K562 (cell line): Measurements from ENCODE around the gene CERS6. TPM values are rescaled to one million over a fixed set of nuclear protein-coding genes. Genes with fewer than 3 reads are reported as not detected.

Experiments
- ATAC-seq: fragments of 200-7000 bp; cut with Tn5 transposase; 3 replicates; pipeline ENCODE4 v1.9.1; 2020; ENCODE audit warnings: moderate library complexity
- BruUV-seq: library from RNA; stranded (reverse); fragments of 400-500 nt; replicated peaks from 2 replicates; lab custom pipeline; 2021; lab: Mats Ljungman, UMichigan
- CTCF ChIA-PET: fragments of 300-600 bp; formaldehyde crosslinking; extraction: SDS; loops from one replicate; lab custom pipeline; 2021; ENCODE audit warnings: low intra/inter-chr PET ratio; lab: Yijun Ruan, JAX
- POLR2A ChIA-PET: fragments of 300-600, 350-650 bp; sonication (Branson Sonifier 250); formaldehyde crosslinking; extraction: SDS; loops from one replicate; lab custom pipeline; 2021; ENCODE audit warnings: antibody characterized with exemption, inconsistent platforms; lab: Yijun Ruan, JAX
- DNase-seq, 4 experiments: peaks; one replicate each; pipeline versions ENCODE4 v3.0.0 to v3.0.0-alpha.2; 2011 to 2018; ENCODE audit warnings: low spot score in 3 of 4, mixed read lengths in 3 of 4; ENCODE audit errors: extremely low read depth in 1 of 4
- FAIRE-seq: peaks from 2 replicates; lab custom pipeline; 2011; peaks lifted over from hg19 to GRCh38; lab: Jason Lieb, UNC
- H2AFZ ChIP-seq: 2 replicates; pipeline ENCODE4 v1.6.0; 2011; ENCODE audit warnings: low read depth, low read length, control low read depth, inconsistent platforms
- H3K27ac ChIP-seq: fragments of 200-600 bp; 3 replicates; pipeline ENCODE4 v1.8.0; 2011; ENCODE audit warnings: low read depth, mild to moderate bottlenecking, control low read depth, inconsistent platforms, low read length, moderate library complexity, mixed read lengths; ENCODE audit errors: extremely low read depth
- H3K27me3 ChIP-seq, 2 experiments: fragments of 300-600 bp in 1 of 2; 2 replicates in 1 of 2; 3 replicates in 1 of 2; pipeline versions ENCODE4 v1.6.0 to v1.8.0; 2011; ENCODE audit warnings: inconsistent platforms in 2 of 2, low read length in 2 of 2, mild to moderate bottlenecking in 1 of 2, mixed read lengths in 1 of 2, moderate library complexity in 1 of 2; ENCODE audit not compliant: control insufficient read depth in 2 of 2, insufficient read depth in 2 of 2
- H3K36me3 ChIP-seq: fragments of 300-600 bp; 3 replicates; pipeline ENCODE4 v1.8.0; 2011; ENCODE audit warnings: mild to moderate bottlenecking, low read length, inconsistent platforms; ENCODE audit not compliant: control insufficient read depth, insufficient read depth
- H3K4me1 ChIP-seq, 2 experiments: fragments of 200-600 bp in 1 of 2; replicated peaks in 1 of 2; 2 replicates in 1 of 2; 3 replicates in 1 of 2; pipeline versions ENCODE4 v1.5.1 to v1.8.0; 2011; ENCODE audit warnings: inconsistent platforms in 2 of 2, low read length in 2 of 2, mild to moderate bottlenecking in 1 of 2, mixed read lengths in 1 of 2, moderate library complexity in 1 of 2; ENCODE audit not compliant: control insufficient read depth in 2 of 2, insufficient read depth in 2 of 2
- H3K4me2 ChIP-seq: 2 replicates; pipeline ENCODE4 v1.6.1; 2011; ENCODE audit warnings: low read length, control low read depth, inconsistent platforms, mixed read lengths; ENCODE audit not compliant: insufficient read depth
- H3K4me3 ChIP-seq: fragments of 200-600 bp; sonication (generic), shearing (Covaris generic); 2 replicates; pipeline ENCODE4 v1.5.1; 2016; ENCODE audit warnings: control low read depth, inconsistent platforms
- H3K79me2 ChIP-seq: fragments of 200-600 bp; 3 replicates; pipeline ENCODE4 v1.8.0; 2011; ENCODE audit warnings: low read length, inconsistent platforms; ENCODE audit not compliant: control insufficient read depth, insufficient read depth
- H3K9ac ChIP-seq, 2 experiments: 2 replicates each; pipeline versions ENCODE4 v1.6.0 to v1.6.1; 2011; ENCODE audit warnings: low read depth in 2 of 2, low read length in 2 of 2, control low read depth in 1 of 2, inconsistent platforms in 1 of 2, mild to moderate bottlenecking in 1 of 2, mixed read lengths in 1 of 2; ENCODE audit not compliant: insufficient read depth in 1 of 2
- H3K9me1 ChIP-seq: one replicate; pipeline ENCODE4 v1.6.0; 2011; ENCODE audit warnings: inconsistent platforms, mild to moderate bottlenecking, low read length, moderate library complexity; ENCODE audit not compliant: control insufficient read depth, insufficient read depth
- H3K9me3 ChIP-seq: replicated peaks from 2 replicates; pipeline ENCODE4 v1.5.1; 2011; ENCODE audit warnings: low read depth, low read length, inconsistent platforms; ENCODE audit not compliant: control insufficient read depth, insufficient read depth
- H4K20me1 ChIP-seq: replicated peaks from 2 replicates; pipeline ENCODE4 v1.6.1; 2011; ENCODE audit warnings: low read length, inconsistent platforms, mixed read lengths; ENCODE audit not compliant: control insufficient read depth, insufficient read depth
- BCOR ChIP-seq: fragments of 450-650 bp; IDR thresholded peaks from 2 replicates; pipeline ENCODE4 v1.6.1; 2016
- HDAC6 ChIP-seq: IDR thresholded peaks from 2 replicates; pipeline ENCODE4 v1.6.1; 2012; ENCODE audit warnings: low read depth, mild to moderate bottlenecking, control low read depth, inconsistent platforms, low read length, moderate library complexity
- KDM1A ChIP-seq, 2 experiments: fragments of 450-650 bp; IDR thresholded peaks; 2 replicates each; pipeline ENCODE4 v1.6.1; 2016; ENCODE audit warnings: mild to moderate bottlenecking in 2 of 2
- MAZ ChIP-seq, 2 experiments: fragments of 450-650 bp in 1 of 2; sonication (generic) in 1 of 2; formaldehyde crosslinking; IDR thresholded peaks in 1 of 2; conservative IDR thresholded peaks in 1 of 2; 2 replicates each; pipeline versions ENCODE4 v1.4.0 to v1.5.0; 2020; ENCODE audit warnings: mild to moderate bottlenecking in 1 of 2, missing genetic modification reagents in 1 of 2
- PML ChIP-seq: IDR thresholded peaks from 2 replicates; pipeline ENCODE4 v1.6.1; 2012; ENCODE audit warnings: low read length, inconsistent platforms
- POLR2H ChIP-seq: IDR thresholded peaks from 2 replicates; pipeline ENCODE4 v1.6.1; 2016; ENCODE audit warnings: missing genetic modification characterization, low read depth, mild to moderate bottlenecking, control low read depth, missing compliant biosample characterization, moderate library complexity
- PRPF4 ChIP-seq: fragments of 200-400 bp; formaldehyde crosslinking; IDR thresholded peaks from one replicate; pipeline ENCODE4 v1.6.1; 2017; ENCODE audit warnings: low read length, low read depth, mild to moderate bottlenecking; ENCODE audit not compliant: insufficient read depth, poor library complexity, severe bottlenecking
- RBM25 ChIP-seq: fragments of 200-400 bp; formaldehyde crosslinking; IDR thresholded peaks from 2 replicates; pipeline ENCODE4 v1.6.1; 2018; ENCODE audit warnings: low read length, low read depth, moderate library complexity; ENCODE audit not compliant: severe bottlenecking
- SMARCA5 ChIP-seq: fragments of 450-650 bp; IDR thresholded peaks from 2 replicates; pipeline ENCODE4 v1.6.1; 2016
- ZBTB1 ChIP-seq: sonication (generic); formaldehyde crosslinking; IDR thresholded peaks from 2 replicates; pipeline ENCODE4 v1.8.1; 2023; ENCODE audit warnings: missing genetic modification reagents, low read depth, mild to moderate bottlenecking, borderline replicate concordance
- ZNF143 ChIP-seq: sonication (generic); formaldehyde crosslinking; IDR thresholded peaks from 2 replicates; pipeline ENCODE4 v1.9.0; 2022; ENCODE audit warnings: mild to moderate bottlenecking, missing genetic modification reagents
- WGBS: fragments of 100-300 bp; shearing (Covaris generic); methylation state at CpG from one replicate; pipeline ENCODE4 v1.1.6; 2016; ENCODE audit warnings: low coverage, mixed read lengths; ENCODE audit not compliant: insufficient coverage; ENCODE audit errors: missing lambda C conversion rate; 5-methylcytosine and 5-hydroxymethylcytosine counted together
- in situ Hi-C: fragments of 300-500 bp; cut with MboI; formaldehyde crosslinking; loops from 4 replicates; pipeline ENCODE4 v1.15.0; 2018; ENCODE audit warnings: inconsistent platforms, mixed read lengths
- intact Hi-C: fragments of 100-400 bp; cut with micrococcal nuclease; formaldehyde crosslinking; loops from 2 replicates; pipeline ENCODE4 v1.14.2; 2022
- polyA plus RNA-seq, 8 experiments: library from polyadenylated mRNA; depleted of rRNA in 4 of 8; stranded (reverse) in 5 of 8; unstranded in 3 of 8; fragments of >200 nt; fragmentation: Nextera tagmentation in 2 of 8; fragmentation: Illumina TruSeq in 1 of 8; extraction: Ambion mirVana in 2 of 8; extraction: Trizol in 1 of 8; gene quantifications; 2 replicates each; pipeline versions ENCODE4 v1.2.1 to v1.2.3, GENCODE V29; 2011 to 2014; ENCODE audit warnings: inconsistent platforms in 1 of 8, missing spikeins in 1 of 8
- total RNA-seq, 7 experiments: library from RNA; depleted of rRNA in 6 of 7; stranded (reverse); fragments of >200 nt in 6 of 7; fragmentation: Illumina TruSeq in 2 of 7; extraction: Trizol in 2 of 7; gene quantifications; 2 replicates each; pipeline versions ENCODE4 v1.2.1 to v1.2.3, GENCODE V29; 2011 to 2021; ENCODE audit warnings: low replicate concordance in 1 of 7
- TF ChIP-seq, protein P1 (sequence below): sonication (generic); formaldehyde crosslinking; IDR thresholded peaks from 2 replicates; pipeline ENCODE4 v1.8.0; 2023; ENCODE audit warnings: missing genetic modification reagents, mild to moderate bottlenecking, borderline replicate concordance

CERS6 gene
- total and polyA plus RNA-seq, 9 of the 15 experiments (the other 6 are each of a cell fraction or from before 2014, with no cell fraction given), result 1.6 to 13.6 (median 11.4) TPM

DNA sequence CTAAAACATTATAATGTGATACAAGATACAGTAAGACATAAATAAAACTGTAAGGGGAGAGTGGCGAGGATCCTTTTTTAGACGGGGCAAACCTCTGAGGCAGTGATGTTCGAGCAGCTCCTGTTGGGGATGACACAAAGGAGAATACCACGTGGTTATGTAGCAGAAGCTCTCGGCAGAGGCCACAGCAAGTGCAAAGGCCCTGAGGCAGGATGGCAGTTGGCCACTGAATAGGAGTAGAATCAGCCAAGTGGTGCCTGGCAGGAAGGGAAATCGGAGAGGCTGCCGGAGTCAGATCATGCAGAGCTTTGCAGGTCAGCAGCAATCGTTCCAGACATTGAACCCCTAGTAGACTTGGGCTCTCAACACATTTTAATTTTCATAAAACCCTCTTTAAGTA is 365.5 kb downstream of the CERS6 start:
- H3K79me2 ChIP-seq, result no peaks in the 10 kb centered on the region
- H3K27me3 ChIP-seq, result no peaks in the 10 kb centered on the region
- in situ Hi-C loops, result no loop called here
- WGBS, result 75% methylated on average over 8 of the region's 8 CpGs
- no peak overlapping the region for H3K27ac ChIP-seq
- FAIRE-seq (no peak), ATAC-seq (no peak), DNase-seq (no peak)
- TF ChIP-seq ZBTB1, result no peak
- 0 out of 2 replicates have a peak, but pooled peaks have one; percentile 21 for TF ChIP-seq SMARCA5
- 0 out of 4 replicates have a peak, but pooled peaks of 1 of the 2 experiments have one; percentile 16 for TF ChIP-seq MAZ (CRISPR knock-in tag; conservative IDR thresholded peaks at IDR 0.05 in 1 of 2, IDR thresholded peaks at IDR 0.05 in 1 of 2)
- TF ChIP-seq POLR2H (tag), result no peak
- TF ChIP-seq BCOR, result 0 out of 2 replicates have a peak, but pooled peaks have one; percentile 23
- TF ChIP-seq RBM25, result peak; percentile 86
- TF ChIP-seq PRPF4, result no peak
- no peak for TF ChIP-seq ZNF143 (CRISPR knock-in tag)
- TF ChIP-seq PML, result no peak
- TF ChIP-seq, protein P1, sequence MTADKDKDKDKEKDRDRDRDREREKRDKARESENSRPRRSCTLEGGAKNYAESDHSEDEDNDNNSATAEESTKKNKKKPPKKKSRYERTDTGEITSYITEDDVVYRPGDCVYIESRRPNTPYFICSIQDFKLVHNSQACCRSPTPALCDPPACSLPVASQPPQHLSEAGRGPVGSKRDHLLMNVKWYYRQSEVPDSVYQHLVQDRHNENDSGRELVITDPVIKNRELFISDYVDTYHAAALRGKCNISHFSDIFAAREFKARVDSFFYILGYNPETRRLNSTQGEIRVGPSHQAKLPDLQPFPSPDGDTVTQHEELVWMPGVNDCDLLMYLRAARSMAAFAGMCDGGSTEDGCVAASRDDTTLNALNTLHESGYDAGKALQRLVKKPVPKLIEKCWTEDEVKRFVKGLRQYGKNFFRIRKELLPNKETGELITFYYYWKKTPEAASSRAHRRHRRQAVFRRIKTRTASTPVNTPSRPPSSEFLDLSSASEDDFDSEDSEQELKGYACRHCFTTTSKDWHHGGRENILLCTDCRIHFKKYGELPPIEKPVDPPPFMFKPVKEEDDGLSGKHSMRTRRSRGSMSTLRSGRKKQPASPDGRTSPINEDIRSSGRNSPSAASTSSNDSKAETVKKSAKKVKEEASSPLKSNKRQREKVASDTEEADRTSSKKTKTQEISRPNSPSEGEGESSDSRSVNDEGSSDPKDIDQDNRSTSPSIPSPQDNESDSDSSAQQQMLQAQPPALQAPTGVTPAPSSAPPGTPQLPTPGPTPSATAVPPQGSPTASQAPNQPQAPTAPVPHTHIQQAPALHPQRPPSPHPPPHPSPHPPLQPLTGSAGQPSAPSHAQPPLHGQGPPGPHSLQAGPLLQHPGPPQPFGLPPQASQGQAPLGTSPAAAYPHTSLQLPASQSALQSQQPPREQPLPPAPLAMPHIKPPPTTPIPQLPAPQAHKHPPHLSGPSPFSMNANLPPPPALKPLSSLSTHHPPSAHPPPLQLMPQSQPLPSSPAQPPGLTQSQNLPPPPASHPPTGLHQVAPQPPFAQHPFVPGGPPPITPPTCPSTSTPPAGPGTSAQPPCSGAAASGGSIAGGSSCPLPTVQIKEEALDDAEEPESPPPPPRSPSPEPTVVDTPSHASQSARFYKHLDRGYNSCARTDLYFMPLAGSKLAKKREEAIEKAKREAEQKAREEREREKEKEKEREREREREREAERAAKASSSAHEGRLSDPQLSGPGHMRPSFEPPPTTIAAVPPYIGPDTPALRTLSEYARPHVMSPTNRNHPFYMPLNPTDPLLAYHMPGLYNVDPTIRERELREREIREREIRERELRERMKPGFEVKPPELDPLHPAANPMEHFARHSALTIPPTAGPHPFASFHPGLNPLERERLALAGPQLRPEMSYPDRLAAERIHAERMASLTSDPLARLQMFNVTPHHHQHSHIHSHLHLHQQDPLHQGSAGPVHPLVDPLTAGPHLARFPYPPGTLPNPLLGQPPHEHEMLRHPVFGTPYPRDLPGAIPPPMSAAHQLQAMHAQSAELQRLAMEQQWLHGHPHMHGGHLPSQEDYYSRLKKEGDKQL (CRISPR knock-in tag), result no peak
- TF ChIP-seq HDAC6, result no peak
- TF ChIP-seq KDM1A (IDR thresholded peaks at IDR 0.05), result peak; percentile 16 to 50; a peak in 2 of 4 replicates
- no peak overlapping the region for H2AFZ ChIP-seq
- POLR2A ChIA-PET, result interaction anchor here (0.6 to 1.7 kb wide), 2 partner anchors 10 to 12 kb away, joined by 4 read pairs; no protein-coding TSS in a partner anchor
- H3K36me3 ChIP-seq, result peaks cover 26% of the 10 kb centered on the region
- H3K9me3 ChIP-seq, result no peaks in the 10 kb centered on the region
- BruUV-seq, result no TSS peak
- H3K9ac ChIP-seq, result no peak overlapping the region
- intact Hi-C loops, result no loop called here
- H3K9me1 ChIP-seq, result no peaks in the 10 kb centered on the region
- no peaks in the 10 kb centered on the region for H4K20me1 ChIP-seq
- H3K4me3 ChIP-seq, result no peak overlapping the region
- no peak overlapping the region for H3K4me2 ChIP-seq
- CTCF ChIA-PET, result no interaction called here
- peaks cover 0 to 18% of the 10 kb centered on the region in 2 experiments; a peak in 4 of 5 replicates for H3K4me1 ChIP-seq
